ENCODE results near the gene FBXL3. TPM values are rescaled to one million over a fixed set of nuclear protein-coding genes. Genes with fewer than 3 reads are reported as not detected.

Gene FBXL3
- total RNA-seq, 1 donor from 2014 or later: 43.0 TPM

- Mint-ChIP-seq H3K9me3 (ENCODE audit: unreplicated experiment) (no peaks in the 10 kb centered on the region), H3K27me3 (ENCODE audit: unreplicated experiment) (no peaks in the 10 kb centered on the region), H3K4me1 (ENCODE audit: unreplicated experiment) (no peaks in the 10 kb centered on the region), H3K4me3 (ENCODE audit: unreplicated experiment) (no peak overlapping the region), H3K36me3 (ENCODE audit: unreplicated experiment) (peaks cover 6% of the 10 kb centered on the region), H3K27ac (ENCODE audit: unreplicated experiment) (no peak overlapping the region)
- no peak for DNase-seq (ENCODE audit: extremely low spot score, unreplicated experiment)
- TF ChIP-seq CTCF (IDR thresholded peaks at IDR 0.05): no peak
These were observed 12.0 kb upstream of the FBXL3 start for GRCh38 chr13:77038907-77039480.

GRCh38 chr13:77036279-77036678 lies 9.3 kb upstream of the FBXL3 start:
- H3K36me3 Mint-ChIP-seq (ENCODE audit: unreplicated experiment): no peaks in the 10 kb centered on the region
- no peaks in the 10 kb centered on the region for H3K27me3 Mint-ChIP-seq (ENCODE audit: unreplicated experiment)
- H3K9me3 Mint-ChIP-seq (ENCODE audit: unreplicated experiment): no peaks in the 10 kb centered on the region
- DNase-seq (ENCODE audit: extremely low spot score, unreplicated experiment): no peak
- TF ChIP-seq CTCF (IDR thresholded peaks at IDR 0.05): no peak
- H3K4me1 Mint-ChIP-seq (ENCODE audit: unreplicated experiment): no peaks in the 10 kb centered on the region
- H3K4me3 Mint-ChIP-seq (ENCODE audit: unreplicated experiment): no peak overlapping the region
- H3K27ac Mint-ChIP-seq (ENCODE audit: unreplicated experiment): no peak overlapping the region

- no peak for TF ChIP-seq CTCF (IDR thresholded peaks at IDR 0.05)
- Mint-ChIP-seq H3K9me3 (ENCODE audit: unreplicated experiment) (no peaks in the 10 kb centered on the region), H3K27ac (ENCODE audit: unreplicated experiment) (no peak overlapping the region), H3K4me1 (ENCODE audit: unreplicated experiment) (no peaks in the 10 kb centered on the region), H3K36me3 (ENCODE audit: unreplicated experiment) (no peaks in the 10 kb centered on the region), H3K27me3 (ENCODE audit: unreplicated experiment) (no peaks in the 10 kb centered on the region), H3K4me3 (ENCODE audit: unreplicated experiment) (no peak overlapping the region)
- no peak for DNase-seq (ENCODE audit: extremely low spot score, unreplicated experiment)
These were observed 7.9 kb upstream of the FBXL3 start for GRCh38 chr13:77034881-77035280.

GRCh38 chr13:77033717-77034302 lies 6.9 kb upstream of the FBXL3 start:
- Mint-ChIP-seq H3K4me3 (ENCODE audit: unreplicated experiment) (no peak overlapping the region), H3K27ac (ENCODE audit: unreplicated experiment) (no peak overlapping the region), H3K36me3 (ENCODE audit: unreplicated experiment) (no peaks in the 10 kb centered on the region), H3K27me3 (ENCODE audit: unreplicated experiment) (no peaks in the 10 kb centered on the region), H3K4me1 (ENCODE audit: unreplicated experiment) (peaks cover under 1% of the 10 kb centered on the region), H3K9me3 (ENCODE audit: unreplicated experiment) (no peaks in the 10 kb centered on the region)
- TF ChIP-seq CTCF (IDR thresholded peaks at IDR 0.05): no peak
- DNase-seq (ENCODE audit: extremely low spot score, unreplicated experiment): no peak

GRCh38 chr13:77031656-77032243 lies 4.8 kb upstream of the FBXL3 start:
- no peak overlapping the region for H3K4me3 Mint-ChIP-seq (ENCODE audit: unreplicated experiment)
- DNase-seq (ENCODE audit: extremely low spot score, unreplicated experiment): no peak
- no peak overlapping the region for H3K27ac Mint-ChIP-seq (ENCODE audit: unreplicated experiment)
- no peaks in the 10 kb centered on the region for H3K27me3 Mint-ChIP-seq (ENCODE audit: unreplicated experiment)
- TF ChIP-seq CTCF (IDR thresholded peaks at IDR 0.05): no peak
- H3K4me1 Mint-ChIP-seq (ENCODE audit: unreplicated experiment): peaks cover 16% of the 10 kb centered on the region
- no peaks in the 10 kb centered on the region for H3K36me3 Mint-ChIP-seq (ENCODE audit: unreplicated experiment)
- no peaks in the 10 kb centered on the region for H3K9me3 Mint-ChIP-seq (ENCODE audit: unreplicated experiment)

Data from osteocyte (in vitro differentiated cells).